Vagina (tissue), 2 donors: ENCODE measurements around the gene HUNK. TPM values are rescaled to one million over a fixed set of nuclear protein-coding genes. Genes with fewer than 3 reads are reported as not detected.

Experiments
- DNase-seq, 2 donors: peaks; one replicate each; pipeline ENCODE4 v3.0.0-alpha.2; 2017; ENCODE audit errors: extremely low spot score in 2 of 2
- H3K27ac ChIP-seq: fragments of 200-600 bp; sonication (generic); one replicate; pipeline ENCODE4 v1.5.1; 2019
- H3K27me3 ChIP-seq: fragments of 200-600 bp; sonication (generic); one replicate; pipeline ENCODE4 v1.5.1; 2019
- H3K36me3 ChIP-seq, 2 donors: fragments of 200-600 bp; sonication (generic); one replicate each; pipeline ENCODE4 v1.5.1; 2017 to 2019
- H3K4me1 ChIP-seq: fragments of 200-600 bp; sonication (generic); one replicate; pipeline ENCODE4 v1.5.1; 2019
- H3K4me3 ChIP-seq, 2 donors: fragments of 200-600 bp; sonication (generic); 1 replicate in 1 of 2; 2 replicates in 1 of 2; pipeline ENCODE4 v1.5.1; 2016 to 2019
- H3K9me3 ChIP-seq: fragments of 200-600 bp; sonication (generic); one replicate; pipeline ENCODE4 v1.5.1; 2019
- CTCF ChIP-seq, 3 experiments: fragments of 450-650 bp in 2 of 3; fragments of 200-600 bp in 1 of 3; sonication (generic) in 1 of 3; IDR thresholded peaks; one replicate each; pipeline ENCODE4 v1.5.1; 2017 to 2019; ENCODE audit warnings: antibody characterized with exemption in 3 of 3, mild to moderate bottlenecking in 2 of 3, moderate library complexity in 2 of 3
- POLR2A ChIP-seq, 2 donors: fragments of 450-650 bp; IDR thresholded peaks; one replicate each; pipeline ENCODE4 v1.6.1; 2017; ENCODE audit warnings: antibody characterized with exemption in 2 of 2, mild to moderate bottlenecking in 2 of 2, moderate library complexity in 2 of 2
- POLR2AphosphoS5 ChIP-seq, 2 donors: sonication (generic); formaldehyde crosslinking; IDR thresholded peaks; one replicate each; pipeline ENCODE4 v1.9.0; 2017; ENCODE audit warnings: antibody characterized with exemption in 2 of 2, mild to moderate bottlenecking in 2 of 2, low read depth in 1 of 2; ENCODE audit not compliant: insufficient read depth in 1 of 2
- intact Hi-C: fragments of 100-400 bp; cut with DNase I; formaldehyde crosslinking; loops from one replicate; pipeline ENCODE4 v1.15.1; 2023
- total RNA-seq: library from RNA; depleted of rRNA; stranded (reverse); fragments of >200 nt; gene quantifications from one replicate; pipeline ENCODE4 v1.2.3, GENCODE V29; 2016

The HUNK gene
- total RNA-seq, 1 donor from 2014 or later, result 0.74 TPM

DNA sequence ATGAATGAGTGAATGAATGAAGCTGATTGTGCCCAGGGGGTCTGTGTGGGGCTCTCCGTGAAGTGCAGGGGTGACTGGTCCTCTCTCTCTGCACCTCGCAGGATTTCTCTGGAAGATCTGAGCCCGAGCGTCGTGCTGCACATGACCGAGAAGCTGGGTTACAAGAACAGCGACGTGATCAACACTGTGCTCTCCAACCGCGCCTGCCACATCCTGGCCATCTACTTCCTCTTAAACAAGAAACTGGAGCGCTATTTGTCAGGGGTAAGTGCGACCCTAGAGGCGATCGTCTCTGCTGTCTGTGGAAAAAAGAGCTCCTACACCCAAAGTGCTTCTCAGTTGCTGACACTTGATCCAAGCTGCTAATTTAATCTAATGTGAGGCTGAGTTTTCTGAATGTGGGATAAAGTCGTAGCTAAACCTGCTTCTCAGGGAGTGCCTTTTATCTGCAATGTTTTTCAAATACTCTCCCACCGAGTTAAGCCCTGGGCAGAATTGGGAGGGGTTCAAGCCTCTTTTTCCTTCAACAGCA lies 101.7 kb downstream of the HUNK start:
- Histone ChIP-seq H3K9me3 (no peaks in the 10 kb centered on the region), H3K4me3 (no peak overlapping the region), H3K27ac (no peak overlapping the region), H3K4me1 (no peaks in the 10 kb centered on the region), H3K27me3 (no peaks in the 10 kb centered on the region), H3K36me3 (no peaks in the 10 kb centered on the region)
- no peak for DNase-seq
- intact Hi-C loops, result no loop called here
- TF ChIP-seq POLR2AphosphoS5 (IDR thresholded peaks at IDR 0.05; ENCODE audit: insufficient read depth in 1 of 2, low read depth in 1 of 2) (no peak), CTCF (IDR thresholded peaks at IDR 0.05) (no peak), POLR2A (IDR thresholded peaks at IDR 0.05) (no peak)

GRCh38 chr21:31975491-31975890 lies 102.7 kb downstream of the HUNK start:
- intact Hi-C loops, result no loop called here
- DNase-seq, result no peak
- Histone ChIP-seq H3K27me3 (no peaks in the 10 kb centered on the region), H3K9me3 (no peaks in the 10 kb centered on the region), H3K36me3 (no peaks in the 10 kb centered on the region), H3K4me3 (no peak overlapping the region), H3K4me1 (no peaks in the 10 kb centered on the region), H3K27ac (no peak overlapping the region)
- no peak for TF ChIP-seq POLR2A (IDR thresholded peaks at IDR 0.05)
- no peak for TF ChIP-seq POLR2AphosphoS5 (IDR thresholded peaks at IDR 0.05; ENCODE audit: insufficient read depth in 1 of 2, low read depth in 1 of 2)

DNA sequence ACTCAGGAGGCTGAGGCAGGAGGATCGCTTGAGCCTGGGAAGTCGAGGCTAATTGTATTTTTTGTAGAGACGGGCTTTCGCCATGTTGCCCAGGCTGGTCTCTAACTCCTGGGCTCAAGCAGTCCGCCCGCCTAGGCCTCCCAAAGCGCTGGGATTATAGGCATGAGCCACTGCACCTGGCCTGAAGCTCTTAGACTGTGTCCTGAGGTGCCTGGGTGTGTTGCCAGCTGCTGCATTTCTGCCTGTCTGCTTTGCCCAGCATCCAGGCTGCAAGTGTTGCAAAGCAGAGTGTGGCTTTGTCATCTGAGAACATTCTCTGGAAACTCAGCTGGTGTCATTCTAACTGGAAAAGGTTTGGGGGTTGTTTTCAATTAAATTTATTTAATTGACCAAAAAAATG lies 105.0 kb downstream of the HUNK start:
- Histone ChIP-seq H3K36me3 (no peaks in the 10 kb centered on the region), H3K27me3 (no peaks in the 10 kb centered on the region), H3K4me3 (no peak overlapping the region), H3K27ac (no peak overlapping the region), H3K9me3 (no peaks in the 10 kb centered on the region), H3K4me1 (no peaks in the 10 kb centered on the region)
- DNase-seq, result no peak
- intact Hi-C loops, result no loop called here
- no peak for TF ChIP-seq POLR2A (IDR thresholded peaks at IDR 0.05)
- TF ChIP-seq POLR2AphosphoS5 (IDR thresholded peaks at IDR 0.05; ENCODE audit: insufficient read depth in 1 of 2, low read depth in 1 of 2), result no peak
- no peak for TF ChIP-seq CTCF (IDR thresholded peaks at IDR 0.05)

DNA sequence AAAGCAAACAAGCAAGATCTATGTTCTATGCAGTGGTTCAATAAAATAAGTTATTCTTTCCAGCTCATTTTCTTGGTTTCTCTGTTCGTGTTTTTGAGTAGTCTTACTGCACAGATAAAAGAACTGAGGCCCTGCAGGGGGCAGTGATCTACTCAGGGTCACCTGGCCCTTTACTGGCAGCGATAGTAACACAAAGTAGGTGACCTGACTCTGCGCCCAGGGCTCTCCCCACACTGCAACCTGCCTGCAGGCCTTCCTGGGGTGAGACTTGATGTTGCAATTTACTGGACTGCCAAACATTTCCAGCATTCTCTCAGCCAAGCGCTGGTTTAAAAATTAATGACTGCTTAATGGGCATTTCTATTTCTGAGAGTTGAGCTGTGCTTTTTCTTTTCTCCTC lies 110.3 kb downstream of the HUNK start:
- DNase-seq, result no peak
- H3K4me3 ChIP-seq, result no peak overlapping the region
- no peaks in the 10 kb centered on the region for H3K27me3 ChIP-seq
- no peak overlapping the region for H3K27ac ChIP-seq
- H3K9me3 ChIP-seq, result no peaks in the 10 kb centered on the region
- H3K4me1 ChIP-seq, result no peaks in the 10 kb centered on the region
- TF ChIP-seq POLR2A (IDR thresholded peaks at IDR 0.05), result no peak
- no peak for TF ChIP-seq POLR2AphosphoS5 (IDR thresholded peaks at IDR 0.05; ENCODE audit: insufficient read depth in 1 of 2, low read depth in 1 of 2)
- TF ChIP-seq CTCF (IDR thresholded peaks at IDR 0.05), result no peak
- intact Hi-C loops, result no loop called here
- no peaks in the 10 kb centered on the region for H3K36me3 ChIP-seq

- H3K27ac ChIP-seq, result no peak overlapping the region
- intact Hi-C loops, result no loop called here
- TF ChIP-seq CTCF (IDR thresholded peaks at IDR 0.05), result no peak
- TF ChIP-seq POLR2A (IDR thresholded peaks at IDR 0.05), result no peak
- no peak for TF ChIP-seq POLR2AphosphoS5 (IDR thresholded peaks at IDR 0.05; ENCODE audit: insufficient read depth in 1 of 2, low read depth in 1 of 2)
- H3K36me3 ChIP-seq, result no peaks in the 10 kb centered on the region
- H3K4me3 ChIP-seq, result no peak overlapping the region
- DNase-seq, result no peak
- no peaks in the 10 kb centered on the region for H3K9me3 ChIP-seq
- no peaks in the 10 kb centered on the region for H3K27me3 ChIP-seq
- H3K4me1 ChIP-seq, result no peaks in the 10 kb centered on the region
Measured at GRCh38 chr21:31983554-31983953, 110.7 kb downstream of the HUNK start.
